Activated CD8-positive, alpha-beta memory T cell treated with anti-CD3 and anti-CD28 coated beads, Interleukin-2, amount 50 U/mL, for 1 hour (primary cell): ENCODE data around the gene SEC23B.
"Not testable (repeated sequence)": the region's sequence is repeated elsewhere in the genome, so short reads cannot be mapped to it uniquely, and the experiment has no call there.

Experiments
- DNase-seq: peaks from one replicate; pipeline ENCODE4 v3.0.0-alpha.2; 2020; ENCODE audit errors: extremely low read depth

The SEC23B gene

DNA sequence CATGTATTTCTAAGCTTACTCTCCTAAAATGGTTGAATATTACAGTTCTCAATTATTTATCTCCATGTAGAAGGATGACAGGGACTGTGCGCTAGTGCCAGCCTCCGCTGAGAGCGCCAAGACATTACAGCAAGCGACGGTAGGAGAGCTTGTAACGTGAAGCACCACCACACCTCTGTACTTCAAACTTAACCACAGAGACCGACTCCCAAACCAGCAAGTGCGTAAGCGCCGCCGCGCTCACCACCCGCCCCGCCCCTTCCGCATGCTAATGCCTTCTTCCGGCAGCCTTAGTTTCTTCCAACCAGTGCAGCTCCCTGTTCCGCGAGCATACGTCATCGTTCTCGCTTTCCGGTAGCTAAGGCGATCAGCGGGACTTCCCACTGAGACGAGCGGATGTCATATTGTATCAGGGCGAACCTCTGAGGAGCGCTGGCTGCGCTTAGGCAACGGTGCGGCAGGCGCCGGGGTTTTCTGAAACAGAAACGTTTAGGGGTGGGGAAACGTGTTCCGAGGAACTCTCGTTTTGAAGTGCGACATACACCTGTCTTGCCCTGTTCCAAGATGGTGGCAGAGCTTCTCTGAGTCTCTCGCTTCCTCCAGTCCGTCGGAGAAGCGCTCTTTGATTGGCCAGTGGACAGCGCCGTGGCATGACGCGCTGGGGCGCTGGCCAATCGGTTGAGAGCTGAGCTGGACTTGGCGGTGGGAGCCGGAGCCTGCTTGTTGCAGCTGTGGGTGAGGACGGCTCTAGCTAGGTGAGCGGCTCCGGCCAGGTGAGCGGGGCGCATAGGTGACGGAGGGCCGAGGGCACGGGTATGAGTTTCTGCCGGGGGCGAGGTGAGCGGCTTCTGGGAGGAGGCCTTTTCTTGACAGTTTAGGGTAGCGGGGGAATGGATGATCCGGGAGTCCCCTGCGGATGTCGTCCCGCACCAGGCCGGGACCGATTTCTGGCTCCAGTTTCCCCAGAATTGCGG, at the start of gene SEC23B:
TSS of gene SEC23B (plus strand) at position 723 of the 974 bp plus-strand sequence. CDS start 2,896 bp downstream, outside the sequence.
- DNase-seq: peak; percentile 98

DNA sequence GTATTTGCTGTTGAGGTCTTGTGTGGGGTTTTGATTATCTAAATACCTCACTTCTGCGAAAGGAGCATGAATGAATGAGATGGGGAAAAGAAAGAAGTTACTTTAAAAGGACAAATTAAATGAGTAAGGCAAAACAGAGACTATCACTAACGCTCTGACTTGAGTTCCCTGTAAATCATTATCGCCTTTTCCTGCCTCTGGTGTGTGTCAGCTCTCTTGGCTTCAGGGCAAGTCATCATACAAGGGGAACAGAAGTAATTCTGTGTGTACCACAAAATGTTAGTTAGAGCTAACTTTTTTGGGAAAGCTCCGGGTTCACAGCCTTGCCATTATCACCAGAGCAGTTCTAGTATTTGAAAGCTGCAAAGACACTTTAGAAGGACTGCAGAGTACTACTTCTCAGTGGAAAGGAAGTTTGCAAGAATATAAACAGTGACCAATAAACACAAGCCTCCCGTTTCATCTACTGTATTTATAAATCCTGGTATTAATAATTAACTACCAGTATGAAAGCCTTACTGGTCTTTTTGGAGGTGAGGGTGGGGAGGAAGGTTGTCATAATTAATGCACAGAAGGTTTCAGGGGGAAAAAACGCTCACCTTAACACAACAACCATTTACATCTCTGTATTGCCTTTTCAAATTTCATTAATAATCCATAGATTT, 42.1 kb upstream of the SEC23B start:
- no peak for DNase-seq

DNA sequence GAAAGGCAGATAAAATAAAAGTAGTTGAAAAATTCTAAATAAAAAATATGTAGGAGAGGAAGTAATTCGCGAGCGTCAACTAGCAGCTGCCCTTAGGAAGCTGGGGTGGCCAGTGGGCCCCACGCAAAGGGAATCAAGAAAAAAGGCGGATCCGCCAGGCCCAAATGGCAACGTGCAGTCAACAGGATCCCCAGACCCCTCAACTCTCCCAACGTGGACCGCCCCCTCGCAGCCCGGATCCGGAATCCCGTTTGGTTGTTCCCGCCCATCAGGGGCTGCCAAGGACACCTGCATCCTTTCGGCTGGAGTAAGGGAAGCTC, 41.2 kb upstream of the SEC23B start:
- no peak for DNase-seq

DNA sequence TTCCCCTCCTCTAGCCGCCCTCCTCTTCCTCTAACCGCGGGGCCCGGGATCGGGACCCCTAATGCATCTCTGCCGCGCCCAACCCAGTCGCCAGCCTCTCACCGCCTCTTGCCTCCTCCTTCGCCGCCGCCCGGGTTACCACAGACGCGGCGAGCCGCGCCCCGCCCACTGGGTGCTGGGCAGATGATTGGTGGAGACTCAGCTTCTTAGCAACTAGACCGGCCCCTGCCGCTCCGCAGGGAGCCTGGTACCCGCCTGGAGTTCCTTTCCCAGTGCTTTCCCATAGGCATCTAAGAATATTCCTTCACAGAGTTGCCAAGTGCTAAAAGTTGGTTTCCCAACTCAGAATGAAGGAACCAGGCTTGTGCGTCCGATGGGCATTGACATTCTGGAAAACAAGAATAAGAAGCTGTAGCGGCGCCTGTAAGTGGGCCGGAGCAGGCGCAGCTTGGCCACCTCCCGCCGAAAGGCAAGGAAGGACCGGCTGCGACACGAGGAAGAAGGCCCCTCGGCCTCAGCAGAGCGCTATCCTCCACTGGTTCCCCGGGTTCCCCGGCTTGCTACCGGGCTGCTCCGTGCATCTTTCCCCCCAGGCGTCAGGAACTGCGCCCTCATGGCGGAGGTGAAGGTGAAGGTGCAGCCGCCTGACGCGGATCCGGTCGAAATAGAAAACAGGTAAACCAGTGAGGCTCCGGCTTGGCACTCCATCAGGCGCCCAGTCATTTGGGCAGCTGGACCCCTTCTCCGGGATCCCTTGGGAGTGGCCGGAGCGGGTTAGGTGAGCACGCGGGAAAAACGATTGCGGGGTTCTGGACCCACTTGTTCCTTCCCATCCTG, 40.6 kb upstream of the SEC23B start, which contains the start of the genes DZANK1 and POLR3F:
TSS of gene DZANK1 (minus strand) at position 137 of the 837 bp plus-strand sequence. CDS start 1,672 bp downstream, outside the sequence.
TSS of gene POLR3F (plus strand) at position 497 of the 837 bp plus-strand sequence. CDS start at position 614, 117 bp downstream.
- DNase-seq: peak; percentile 62

DNA sequence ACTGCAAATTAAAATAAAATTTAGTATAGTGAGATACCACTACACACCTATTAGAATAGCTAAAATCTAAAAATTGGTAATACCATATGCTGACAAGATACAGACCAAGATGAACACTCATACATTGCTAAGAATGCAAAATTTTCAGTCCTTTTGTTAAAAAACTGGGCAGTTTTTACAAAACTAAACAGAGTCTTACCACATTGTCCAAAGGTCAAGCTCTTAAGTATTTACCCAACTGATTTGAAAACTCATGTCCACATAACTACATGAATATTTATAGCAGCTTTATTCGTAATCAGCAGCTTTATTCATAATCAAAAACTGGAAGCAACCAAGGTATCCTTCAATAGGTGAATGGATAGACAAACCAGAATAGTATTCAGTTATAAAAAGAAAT, 30.5 kb upstream of the SEC23B start:
- DNase-seq: no peak

DNA sequence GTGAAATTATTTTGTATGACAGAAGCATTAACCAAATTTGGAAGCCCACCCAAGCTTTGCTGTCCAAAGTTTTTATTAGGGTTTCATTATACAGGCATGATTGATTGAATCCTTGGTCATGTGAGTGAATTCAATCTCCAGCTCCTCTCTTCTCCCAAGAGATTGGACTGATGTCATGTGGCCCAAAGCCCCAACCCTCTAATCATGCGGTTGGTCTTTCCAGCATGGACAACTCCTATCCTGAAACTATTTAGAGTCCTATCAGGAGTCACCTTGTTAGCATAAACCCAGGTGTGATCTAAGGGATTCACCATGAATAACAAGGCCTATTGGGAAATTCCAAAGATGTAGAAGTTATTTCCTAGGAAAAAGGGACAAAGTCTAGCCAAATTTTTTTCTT, 29.9 kb upstream of the SEC23B start:
- no peak for DNase-seq

DNA sequence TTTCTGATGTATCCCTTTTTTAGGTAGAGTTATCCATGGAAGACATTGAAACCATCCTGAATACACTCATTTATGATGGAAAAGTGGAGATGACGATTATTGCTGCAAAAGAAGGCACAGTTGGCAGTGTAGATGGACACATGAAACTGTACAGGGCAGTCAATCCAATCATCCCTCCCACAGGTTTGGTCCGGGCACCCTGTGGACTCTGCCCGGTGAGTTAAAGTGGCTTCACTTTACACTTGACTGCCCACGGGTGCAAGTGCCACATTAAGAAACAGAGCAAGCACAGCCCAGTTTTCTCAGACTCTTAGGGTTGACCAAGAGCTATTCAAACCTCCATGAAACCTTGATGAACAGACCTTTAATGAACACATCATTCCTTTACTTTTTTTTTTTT, 26.1 kb upstream of the SEC23B start:
- DNase-seq: no peak

DNA sequence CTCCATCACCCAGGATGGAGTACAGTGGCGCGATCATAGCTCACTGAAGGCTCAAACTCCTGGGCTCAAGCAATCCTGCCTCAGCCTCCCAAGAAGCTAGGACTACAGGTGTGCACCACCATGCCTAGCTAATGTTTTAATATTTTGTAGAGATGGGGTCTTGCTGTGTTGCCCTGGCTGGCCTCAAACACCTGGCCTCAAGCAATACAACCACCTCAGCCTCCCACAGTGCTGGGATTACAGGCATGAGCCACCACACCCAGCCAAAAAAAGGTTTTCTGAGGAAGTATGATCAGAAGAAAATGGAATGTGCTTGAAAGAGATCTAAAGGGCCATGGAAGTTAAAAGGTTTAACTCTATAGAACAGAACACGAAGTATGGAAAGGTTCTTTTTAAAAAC, 19.4 kb upstream of the SEC23B start:
- no peak for DNase-seq

DNA sequence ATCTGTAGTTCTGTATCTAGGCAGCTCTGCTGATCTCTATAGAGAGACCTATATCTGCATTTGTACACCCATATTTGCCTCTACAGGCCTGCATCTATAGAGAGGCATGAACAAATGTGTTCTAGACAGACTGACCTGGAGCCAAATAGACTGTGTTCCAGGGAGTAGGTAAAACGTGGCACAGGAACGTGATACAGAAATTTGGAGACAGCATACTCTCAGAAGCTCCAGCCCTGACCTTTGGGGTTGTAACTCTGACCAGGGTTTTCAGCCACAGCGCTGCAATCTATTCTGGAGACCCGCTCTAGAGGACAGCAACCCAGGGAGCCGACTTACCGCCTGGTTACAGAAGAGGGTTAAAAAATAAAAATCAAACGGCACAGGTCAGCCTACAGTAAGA, 11.7 kb upstream of the SEC23B start:
- no peak for DNase-seq

DNA sequence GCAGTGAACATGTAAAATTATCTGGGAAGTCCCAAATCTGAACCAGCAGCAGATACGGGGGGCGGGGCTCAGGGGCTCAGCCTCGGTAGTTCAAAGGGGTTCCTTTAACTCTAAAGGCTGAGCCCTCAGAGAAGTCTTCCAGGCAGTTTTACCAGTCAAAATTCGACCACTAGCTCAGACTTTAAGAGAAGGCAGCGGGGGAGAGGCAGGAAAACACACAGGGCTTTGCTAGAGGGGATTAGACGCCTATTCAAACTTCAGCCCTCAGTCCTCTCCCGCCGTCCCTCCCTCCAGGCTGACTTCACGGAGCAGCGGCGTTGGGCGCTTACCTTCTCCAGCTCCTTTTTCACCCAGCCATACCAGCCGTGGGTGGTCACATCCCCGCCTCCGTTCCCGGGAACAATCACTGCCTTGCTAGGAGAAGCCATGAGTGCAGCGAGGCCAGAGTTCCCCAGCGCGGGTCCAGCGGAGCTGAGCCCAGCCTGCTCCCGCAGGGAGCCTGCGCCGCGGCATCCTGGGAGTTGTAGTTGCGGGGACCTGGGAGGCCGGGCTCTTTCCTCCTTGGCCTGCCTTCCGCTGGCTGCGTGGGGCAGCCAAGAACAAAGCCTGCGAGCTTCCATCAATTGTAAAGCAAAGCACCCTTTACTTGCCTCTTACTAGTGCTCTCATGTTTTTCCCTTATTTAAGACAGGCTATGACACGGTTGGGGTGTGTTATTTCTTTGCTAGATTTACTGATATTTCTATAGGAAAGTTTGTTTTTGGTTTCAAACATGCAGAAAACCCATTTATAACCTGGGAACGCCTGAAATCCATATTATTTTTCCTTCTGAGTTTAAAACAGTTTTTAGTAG, 10.8 kb upstream of the SEC23B start, which contains the start of gene RBBP9:
TSS of gene RBBP9 (minus strand) at position 486 of the 853 bp plus-strand sequence. CDS start at position 428, 58 bp downstream.
- DNase-seq: peak; percentile 36

DNA sequence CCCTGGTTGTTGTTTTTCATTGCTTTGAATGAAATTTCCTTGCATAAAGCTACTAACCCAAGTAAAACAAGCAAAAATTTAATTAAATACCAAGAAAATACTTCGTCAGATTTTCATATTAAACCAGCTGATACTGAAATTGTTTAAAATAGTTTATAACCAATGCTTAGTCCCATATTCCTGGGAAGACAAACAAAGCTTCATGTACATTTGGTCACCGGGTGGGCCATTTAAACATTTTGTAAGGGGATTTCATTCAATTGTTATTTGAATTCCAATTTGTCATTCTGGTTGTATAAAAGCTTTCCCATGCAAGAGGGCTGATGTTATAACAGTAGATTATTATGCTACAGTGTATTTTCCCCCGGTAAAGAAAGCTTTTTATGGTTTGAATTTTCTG, 10.1 kb upstream of the SEC23B start:
- DNase-seq: no peak

DNA sequence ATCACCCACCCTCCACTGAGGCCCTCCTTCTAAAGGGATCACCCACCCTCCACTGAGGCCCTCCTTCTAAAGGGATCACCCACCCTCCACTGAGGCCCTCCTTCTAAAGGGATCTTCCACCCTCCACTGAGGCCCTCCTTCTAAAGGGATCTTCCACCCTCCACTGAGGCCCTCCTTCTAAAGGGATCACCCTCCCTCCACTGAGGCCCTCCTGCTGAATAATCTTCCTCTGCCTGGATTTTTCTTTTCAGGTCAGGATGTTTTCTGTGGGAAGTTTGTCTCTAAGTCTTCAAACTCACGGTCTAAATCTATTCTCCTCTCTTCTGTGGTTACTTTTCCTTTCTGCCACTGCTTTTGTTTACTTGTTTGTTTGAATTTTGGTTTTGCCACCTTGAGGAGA, 6.1 kb upstream of the SEC23B start:
- DNase-seq: not testable (repeated sequence)

DNA sequence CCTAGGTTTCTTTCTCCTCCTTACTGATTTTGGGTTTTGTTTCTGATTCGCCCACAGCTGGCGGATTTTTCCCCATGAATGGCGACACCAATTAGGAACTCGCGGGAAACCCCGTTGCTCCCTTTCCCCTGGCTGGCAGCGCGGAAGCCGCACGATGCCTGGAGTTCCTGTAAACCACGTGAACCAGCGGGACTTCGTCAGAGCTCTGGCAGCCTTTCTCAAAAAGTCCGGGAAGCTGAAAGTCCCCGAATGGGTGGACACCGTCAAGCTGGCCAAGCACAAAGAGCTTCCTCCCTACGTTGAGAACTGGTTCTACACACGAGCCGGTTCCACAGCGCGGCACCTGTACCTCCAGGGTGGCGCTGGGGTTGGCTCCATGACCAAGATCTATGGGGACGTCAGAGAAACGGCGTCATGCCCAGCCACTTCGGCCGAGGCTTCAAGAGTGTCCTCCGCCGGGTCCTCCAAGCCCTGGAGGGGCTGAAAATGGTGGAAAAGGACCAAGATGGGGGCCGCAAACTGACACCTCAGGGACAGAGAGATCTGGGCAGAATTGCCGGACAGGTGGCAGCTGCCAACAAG, 3.2 kb upstream of the SEC23B start:
- no peak for DNase-seq

DNA sequence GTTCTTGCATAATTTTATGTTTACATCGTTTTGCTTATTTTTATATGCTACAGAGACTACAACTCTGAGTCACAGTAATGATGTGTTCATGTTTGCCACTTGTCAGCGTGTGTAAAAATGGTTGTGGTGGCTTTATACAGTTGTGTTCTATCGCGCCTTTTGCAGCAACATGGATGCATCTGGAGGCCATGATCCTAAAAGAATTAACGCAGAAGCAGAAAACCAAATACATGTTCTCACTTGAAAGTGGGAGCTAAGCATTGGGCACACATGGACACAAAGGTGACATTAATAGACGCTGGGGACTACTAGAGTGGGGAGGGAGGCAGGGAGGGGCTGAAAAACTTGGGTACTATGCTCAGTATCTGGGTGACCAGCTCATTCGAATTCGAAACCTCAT, 996 bp upstream of the SEC23B start:
- no peak for DNase-seq

DNA sequence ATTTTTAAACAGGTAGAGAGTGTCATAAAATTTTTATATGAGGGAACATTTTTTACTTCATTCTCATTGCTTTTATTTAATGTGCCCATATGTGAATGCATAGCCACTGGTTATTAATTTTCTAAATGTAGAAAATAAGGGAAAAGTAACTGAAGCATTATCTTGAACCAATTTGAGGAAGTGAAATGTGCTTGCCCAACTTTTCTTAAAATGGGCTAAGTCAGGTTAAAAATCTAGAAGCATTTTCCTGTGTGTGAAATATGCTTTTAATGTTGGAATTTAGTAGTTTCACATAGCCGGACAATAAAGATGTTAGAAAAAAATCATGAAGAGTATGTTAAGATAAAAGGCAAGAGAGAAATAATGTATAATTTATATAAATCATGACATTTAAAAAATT, 3.8 kb downstream of the SEC23B start:
- no peak for DNase-seq

DNA sequence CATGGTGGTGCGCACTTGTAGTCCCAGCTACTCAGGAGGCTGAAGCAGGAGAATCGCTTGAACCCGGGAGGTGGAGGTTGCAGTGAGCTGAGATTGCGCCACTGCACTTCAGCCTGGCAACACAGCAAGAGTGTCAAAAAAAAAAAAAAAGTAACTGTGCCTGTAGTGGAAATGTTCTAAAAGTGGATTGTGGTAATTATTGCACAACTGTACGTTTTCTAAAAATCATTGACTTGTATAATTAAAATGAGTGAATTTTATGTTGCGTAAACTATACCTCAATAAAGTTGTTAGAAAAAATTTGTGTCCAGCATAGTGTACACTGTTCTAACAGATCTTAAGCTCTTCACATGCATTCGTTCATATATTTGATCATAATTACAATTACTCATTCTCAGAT, 5.5 kb downstream of the SEC23B start:
- no peak for DNase-seq

DNA sequence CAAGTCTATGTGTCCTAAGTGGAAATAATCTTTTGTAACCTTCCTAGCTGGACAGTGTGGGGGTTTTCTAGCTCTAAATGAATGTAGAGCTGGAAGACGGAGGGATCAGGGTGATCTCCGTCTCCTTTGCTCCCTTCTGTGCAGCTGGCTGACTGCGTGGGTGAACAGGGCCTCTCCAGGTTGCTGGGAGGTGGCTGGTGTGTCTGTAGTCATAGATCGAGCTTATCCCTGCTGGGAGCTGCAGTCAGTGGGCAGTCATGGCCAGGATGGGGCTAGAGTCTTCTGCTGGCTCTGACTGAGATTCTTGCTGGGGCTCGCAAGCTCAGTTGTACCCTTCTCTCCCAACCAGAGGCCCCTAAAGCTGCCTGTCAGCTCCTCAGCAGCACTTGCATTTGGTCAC, 6.4 kb downstream of the SEC23B start:
- DNase-seq: no peak

DNA sequence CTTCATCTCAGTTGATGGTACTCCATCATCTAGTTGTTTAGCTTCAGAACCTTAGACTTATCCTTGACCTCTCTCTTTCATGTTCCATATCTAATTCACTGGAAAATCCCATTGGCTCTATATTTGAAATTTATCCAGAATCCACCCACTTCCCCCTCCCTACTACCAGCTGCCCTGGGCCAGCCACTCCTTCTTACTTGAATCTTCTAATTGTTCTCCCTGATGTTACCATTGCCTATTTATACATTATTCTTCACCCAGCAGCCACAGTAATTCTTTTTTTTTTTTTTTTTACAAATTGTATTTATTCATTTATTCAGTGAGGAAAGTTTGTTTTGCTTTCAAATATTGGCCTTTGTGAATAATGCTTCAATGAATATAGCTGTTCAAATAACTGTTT, 8.2 kb downstream of the SEC23B start:
- DNase-seq: no peak

DNA sequence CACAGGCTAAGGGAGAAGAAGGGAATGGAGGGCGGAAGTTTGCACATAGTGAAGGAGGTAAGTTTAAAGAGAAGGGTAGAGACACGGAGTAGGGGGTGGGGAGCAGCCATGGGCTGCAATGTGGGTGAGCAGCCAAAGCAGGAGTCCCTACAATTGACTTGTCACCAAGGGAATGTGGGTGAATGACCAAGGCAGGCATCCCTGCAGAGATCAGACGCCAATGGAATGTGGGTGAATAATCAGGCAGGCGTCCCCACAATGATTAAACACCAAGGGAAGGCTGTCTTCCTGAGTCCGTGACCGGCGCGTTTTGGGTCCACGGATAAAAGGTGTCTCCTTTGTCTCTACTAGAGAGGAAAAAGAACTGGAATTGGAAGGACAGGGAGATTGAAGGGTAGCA, 14.3 kb downstream of the SEC23B start:
- not testable (repeated sequence) for DNase-seq

DNA sequence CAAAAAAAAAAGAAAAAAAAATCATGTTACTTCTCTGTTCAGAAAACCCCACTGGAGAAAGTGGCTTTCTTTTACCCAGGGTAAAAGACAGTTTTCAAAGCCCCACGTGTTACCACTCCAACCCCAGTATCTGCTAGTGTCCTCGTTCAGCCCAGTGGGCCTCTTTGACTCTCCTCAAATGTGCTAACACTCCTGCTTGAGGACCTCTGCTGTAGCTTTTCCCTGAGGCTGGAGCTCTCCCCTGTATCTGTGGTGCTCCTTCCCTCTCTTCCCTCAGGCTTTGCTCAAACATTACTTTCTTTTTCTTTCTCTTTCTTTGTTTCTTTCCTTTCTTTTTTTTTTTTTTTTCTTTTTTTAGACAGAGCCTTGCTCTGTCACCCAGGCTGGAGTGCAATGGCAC, 15.3 kb downstream of the SEC23B start:
- DNase-seq: no peak

DNA sequence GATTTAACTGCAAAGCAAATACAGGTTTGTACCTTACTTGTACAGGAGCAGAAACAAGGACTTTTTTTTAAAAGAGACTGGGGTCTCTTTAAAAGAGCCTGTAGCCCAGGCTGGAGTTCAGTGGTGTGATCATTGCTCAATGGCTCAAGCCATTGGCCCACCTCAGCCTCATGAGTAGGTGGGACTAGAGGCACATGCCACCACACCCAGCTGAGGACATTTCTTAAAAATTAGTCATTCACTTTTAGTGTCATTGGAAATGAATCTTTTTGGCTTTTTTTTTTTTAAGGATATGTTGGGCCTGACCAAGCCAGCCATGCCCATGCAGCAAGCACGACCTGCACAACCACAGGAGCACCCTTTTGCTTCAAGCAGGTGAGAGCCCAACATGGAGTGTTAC, 16.9 kb downstream of the SEC23B start:
- DNase-seq: no peak
